Inflammatory macrophage (primary cell): ENCODE measurements around the gene DDX3X.
"Not testable (repeated sequence)": the region's sequence is repeated elsewhere in the genome, so short reads cannot be mapped to it uniquely, and the experiment has no call there.

Experiments used
- DNase-seq, 2 donors: peaks; one replicate each; pipeline ENCODE4 v3.0.0-alpha.2; 2020 to 2022

The DDX3X gene

DNA sequence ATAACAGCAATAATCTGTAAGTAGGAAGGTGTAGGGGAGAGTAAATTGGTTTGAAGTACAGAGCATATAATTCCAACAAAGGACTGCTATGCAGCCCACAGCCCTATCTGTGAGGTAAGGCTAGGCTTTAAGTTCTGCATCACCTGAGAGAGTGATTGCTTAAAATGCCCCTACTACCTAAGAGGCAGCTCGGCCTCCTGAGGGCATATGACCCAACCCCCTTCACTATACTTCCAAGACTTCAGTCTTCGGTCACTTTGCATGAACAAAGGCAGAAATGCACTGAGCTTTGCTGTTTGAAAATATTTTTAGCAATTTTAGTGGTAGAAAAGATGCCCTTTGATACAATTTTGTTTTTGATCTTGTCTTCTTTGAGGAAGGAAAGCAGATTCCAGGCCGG is 4.9 kb upstream of the DDX3X start:
- DNase-seq = no peak

DNA sequence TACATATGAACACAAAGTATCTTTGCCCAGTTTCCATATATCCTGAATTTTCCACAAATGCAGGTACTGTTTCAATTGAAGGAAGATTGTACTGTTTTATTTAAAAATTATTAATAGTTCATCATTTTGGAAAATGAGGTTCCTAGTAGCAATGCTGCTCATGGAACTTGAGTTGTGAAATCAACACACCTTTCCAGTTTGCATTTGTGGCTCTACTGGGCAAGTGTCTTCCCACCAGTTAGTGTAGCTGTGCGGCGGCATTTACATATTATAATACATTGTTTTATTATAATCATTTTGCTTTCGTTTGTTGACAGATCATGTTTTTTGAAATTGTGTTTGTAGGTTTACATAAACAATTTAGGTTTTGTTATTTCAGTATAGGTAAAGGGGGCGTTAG is 2.0 kb upstream of the DDX3X start:
- DNase-seq = no peak

DNA sequence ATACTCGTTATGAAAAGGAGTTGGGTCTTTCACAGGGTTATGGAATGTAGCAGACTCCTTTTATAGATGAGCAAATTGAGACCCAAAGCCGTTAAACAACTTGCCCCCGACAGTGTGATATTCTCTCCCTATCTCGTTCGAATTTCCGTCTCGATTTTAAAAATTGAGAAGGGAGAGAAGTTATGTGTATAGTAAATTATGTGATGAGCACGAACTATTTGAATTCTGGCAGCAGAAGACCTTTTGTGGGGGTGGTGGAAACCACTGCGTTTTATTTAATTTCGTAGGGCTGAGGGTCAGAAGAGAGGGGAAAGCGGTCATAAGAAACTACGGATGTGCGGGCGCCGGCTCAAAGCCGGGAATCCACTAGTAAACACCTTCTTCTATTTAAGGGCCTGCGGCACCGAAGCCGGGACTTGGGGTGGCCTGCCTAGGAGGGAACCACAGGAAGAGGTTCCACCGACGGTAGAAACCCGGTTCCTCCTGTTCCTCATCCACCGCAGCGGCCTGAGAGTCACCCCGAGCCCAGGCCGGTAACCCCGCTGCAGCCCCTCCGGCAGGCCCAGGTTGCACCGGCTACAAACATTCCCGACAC is 1.5 kb upstream of the DDX3X start:
- DNase-seq = peak in 1 of 2 donors; percentile 26

DNA sequence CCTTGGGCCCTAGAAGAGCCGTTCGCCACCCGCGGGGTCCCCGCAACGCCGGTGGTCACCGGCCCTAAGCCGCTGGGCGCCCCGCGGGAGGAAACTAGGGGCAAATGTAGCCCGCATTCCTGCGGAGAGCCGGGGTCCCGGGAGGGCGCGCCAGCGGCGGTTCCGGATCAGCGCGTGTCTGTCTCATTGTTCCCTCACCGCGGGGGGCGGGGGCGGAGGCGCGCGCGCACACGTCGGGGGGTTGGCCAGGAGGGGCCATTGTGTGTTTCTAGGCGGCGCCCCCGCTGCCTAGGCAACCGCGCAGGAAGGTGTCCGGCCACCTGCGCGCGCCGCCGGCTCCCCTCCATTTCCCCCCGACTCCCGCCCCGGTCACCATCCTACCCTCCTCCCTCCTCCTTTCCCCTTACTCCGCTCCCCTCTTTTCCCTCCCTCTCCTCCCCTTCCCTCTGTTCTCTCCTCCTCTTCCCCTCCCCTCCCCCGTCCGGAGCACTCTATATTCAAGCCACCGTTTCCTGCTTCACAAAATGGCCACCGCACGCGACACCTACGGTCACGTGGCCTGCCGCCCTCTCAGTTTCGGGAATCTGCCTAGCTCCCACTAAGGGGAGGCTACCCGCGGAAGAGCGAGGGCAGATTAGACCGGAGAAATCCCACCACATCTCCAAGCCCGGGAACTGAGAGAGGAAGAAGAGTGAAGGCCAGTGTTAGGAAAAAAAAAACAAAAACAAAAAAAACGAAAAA is 789 bp upstream of the DDX3X start:
- peak; percentile 69 to 80 for DNase-seq

DNA sequence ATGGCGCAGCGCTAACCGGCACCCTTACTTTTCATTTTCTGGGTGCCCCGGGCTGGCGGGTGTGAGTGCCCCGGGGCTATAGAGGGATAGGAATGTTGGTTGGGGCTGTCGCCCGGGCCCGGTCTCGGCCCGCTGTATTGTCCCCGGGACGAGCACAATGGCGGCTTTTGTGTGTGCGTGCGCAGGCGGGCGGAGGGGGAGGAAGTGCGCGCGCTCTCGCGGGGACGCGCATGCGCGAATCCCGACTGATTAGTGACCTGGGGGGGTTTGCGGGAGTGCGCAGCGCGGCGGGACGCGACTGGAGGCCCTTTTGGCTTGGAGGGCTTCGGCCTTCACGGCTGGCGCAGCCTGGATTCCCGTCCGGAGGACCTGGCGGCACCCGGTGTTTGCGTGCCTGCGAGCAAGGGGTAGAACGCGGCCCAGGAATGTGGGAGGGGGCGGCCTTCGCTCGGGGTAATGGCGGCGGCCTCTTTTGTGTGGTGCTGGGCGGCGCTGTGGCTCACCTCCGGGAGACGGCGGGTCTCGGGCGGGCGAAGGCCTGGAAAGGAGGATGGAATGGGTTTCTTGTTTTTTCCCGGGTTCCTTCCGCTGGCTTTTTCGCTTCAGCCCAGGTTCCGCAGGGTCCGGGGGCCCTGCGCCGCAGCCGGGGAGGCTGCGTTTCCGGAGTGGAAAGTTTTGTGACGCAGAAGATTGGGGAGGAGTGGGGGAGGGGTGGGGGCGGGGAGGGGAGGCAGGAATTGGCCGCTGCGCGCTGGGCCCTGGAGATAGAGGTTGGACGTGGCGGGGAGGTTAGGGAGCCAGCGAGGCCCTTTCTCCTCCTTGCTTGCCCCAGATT is 618 bp downstream of the DDX3X start:
- DNase-seq = peak; percentile 67 to 74

DNA sequence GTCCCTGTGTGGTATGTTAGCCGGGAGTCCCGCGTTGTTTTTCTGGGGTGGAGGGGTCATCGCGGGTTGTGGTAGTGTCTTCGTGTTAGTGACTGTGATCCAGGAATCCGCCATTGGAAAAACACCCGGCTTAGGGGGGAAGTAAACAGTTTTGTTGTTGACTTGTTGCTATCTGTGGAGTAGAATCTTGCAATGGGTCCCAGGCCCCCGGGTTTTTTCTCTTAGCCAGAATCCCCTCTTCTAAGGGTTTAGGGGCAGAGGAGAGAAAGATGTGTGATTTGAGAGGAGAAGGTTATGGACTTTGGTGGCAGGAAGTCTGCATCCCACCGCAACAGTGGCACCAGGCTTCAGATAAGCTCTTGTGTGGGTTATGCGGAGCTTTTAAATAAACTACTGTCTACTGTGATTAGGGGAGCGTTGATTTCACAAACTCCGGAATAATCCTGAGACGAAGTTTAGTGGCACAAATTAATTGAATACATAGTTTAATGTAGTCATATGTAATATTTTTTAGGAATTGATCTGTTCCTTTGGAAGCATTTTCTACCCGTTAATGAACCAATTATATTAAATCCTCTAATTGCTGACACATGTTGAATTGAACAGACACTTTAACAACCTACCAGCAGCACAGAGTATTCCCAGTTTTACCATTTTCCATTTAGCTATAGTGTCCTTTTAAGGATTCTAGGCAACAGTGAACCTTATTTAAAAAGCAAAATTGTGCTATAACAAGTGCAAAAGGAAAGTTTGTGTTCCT is 1.4 kb downstream of the DDX3X start:
- DNase-seq = peak in 1 of 2 donors; percentile 38

DNA sequence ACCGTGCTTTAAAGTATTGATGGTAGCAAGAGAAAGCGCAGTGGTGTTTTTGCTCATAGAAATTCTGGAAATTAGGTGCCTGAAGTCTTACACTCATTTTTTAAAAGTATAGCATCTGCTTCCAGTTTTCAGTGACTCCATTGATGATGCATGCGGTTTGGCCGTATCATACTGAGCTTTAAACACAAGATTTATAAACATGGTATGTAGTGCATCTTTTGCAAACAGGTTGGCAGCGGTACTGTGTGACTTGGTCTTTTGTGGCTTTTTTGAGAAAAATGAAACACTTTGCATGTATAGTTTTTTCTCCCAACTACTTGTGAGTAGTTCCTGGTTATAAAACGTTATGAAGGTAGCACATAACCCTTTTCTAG is 2.0 kb downstream of the DDX3X start:
- no peak for DNase-seq

DNA sequence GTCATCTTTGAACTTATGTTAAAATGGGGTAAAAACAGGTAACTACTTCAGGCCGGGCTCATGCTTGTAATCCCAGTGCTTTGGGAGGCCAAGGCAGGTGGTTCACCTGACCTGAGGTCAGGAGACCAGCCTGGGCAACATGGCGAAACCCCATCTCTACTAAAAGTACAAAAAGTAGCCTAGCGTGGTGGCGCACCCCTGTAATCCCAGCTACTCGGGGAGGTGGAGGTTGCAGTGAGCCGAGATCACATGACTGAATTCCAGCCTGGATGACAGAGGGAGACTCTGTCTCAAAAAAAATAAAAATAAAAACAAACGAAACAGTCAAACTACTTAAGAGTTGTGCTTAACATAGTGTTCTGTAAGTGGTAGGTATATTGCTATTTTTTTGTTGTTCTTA is 2.5 kb downstream of the DDX3X start:
- DNase-seq = no peak

DNA sequence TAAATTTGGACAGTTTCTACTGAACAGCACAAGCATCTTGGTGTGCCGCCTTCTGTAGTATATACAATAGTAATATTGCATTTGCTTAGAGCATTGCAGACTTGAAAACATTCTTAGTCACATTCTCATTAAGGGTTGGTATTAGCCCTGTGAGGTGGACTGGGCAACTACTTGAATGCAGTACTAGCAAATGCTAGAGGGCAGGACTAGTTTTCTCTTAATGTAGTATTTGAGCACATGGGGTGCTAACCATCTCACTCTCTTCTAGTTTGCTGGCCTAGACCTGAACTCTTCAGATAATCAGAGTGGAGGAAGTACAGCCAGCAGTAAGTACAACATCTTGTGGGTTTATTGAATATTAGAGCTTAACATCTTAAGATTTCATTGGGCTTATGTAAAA is 3.2 kb downstream of the DDX3X start:
- no peak for DNase-seq

DNA sequence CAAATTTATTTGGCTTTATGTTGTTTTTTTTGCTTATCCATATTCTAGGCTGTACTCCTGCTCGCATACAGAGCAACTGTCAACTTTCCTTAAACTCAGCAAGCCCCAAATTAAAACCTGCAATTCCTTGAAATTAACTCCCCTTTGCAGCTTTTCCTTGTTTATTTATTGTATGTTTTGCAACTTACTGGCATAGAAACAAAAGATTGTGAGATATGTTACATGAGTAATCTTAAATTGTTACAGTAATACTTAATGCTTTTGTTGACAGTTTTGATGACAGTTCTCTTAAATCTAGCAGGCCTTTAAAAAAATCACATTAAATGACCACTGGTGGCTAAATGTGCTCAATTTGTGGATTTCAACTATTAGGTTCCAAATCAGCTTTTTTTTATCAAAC is 4.5 kb downstream of the DDX3X start:
- no peak for DNase-seq

DNA sequence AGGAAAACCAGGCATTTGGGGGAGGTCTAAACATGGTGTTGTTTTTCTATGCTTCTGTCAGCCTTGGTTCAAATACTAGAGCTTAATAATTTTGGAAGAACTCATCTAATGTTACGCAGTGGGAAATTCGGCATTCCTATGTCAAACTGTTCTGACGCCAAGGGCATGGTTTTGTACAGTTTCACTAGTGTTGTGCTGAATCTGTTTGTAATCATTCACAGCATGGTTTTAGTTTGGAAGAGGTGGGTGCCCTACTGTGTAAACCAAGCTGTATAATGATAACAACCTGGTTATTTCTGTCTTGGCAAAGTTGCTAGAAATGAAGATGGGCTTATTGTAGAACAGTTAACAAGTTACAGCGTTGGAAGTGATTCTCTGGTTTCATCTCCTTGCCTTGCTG is 5.2 kb downstream of the DDX3X start:
- DNase-seq = no peak

DNA sequence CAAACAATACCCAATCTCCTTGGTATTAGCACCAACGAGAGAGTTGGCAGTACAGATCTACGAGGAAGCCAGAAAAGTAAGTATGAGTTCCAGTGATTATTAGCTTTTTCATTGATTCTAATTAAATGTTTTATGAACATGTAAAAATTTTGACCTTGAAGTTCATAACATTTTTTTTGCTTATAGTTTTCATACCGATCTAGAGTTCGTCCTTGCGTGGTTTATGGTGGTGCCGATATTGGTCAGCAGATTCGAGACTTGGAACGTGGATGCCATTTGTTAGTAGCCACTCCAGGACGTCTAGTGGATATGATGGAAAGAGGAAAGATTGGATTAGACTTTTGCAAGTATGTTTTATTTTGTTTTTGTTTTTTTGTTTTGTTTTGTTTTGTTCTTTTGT is 10.1 kb downstream of the DDX3X start:
- no peak for DNase-seq

DNA sequence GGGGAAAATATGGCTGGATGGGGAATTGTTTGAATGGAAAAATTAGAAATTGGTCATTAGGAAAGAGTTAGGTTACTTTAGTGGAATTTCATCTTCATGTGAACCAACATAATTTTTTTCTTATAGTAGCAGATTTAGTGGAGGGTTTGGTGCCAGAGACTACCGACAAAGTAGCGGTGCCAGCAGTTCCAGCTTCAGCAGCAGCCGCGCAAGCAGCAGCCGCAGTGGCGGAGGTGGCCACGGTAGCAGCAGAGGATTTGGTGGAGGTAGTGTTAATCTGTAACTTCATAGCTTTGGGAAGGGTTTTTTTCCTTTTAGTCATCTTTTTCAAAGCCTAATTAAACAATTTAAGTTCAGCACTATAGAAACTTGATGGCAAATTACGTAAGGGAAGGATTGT is 13.2 kb downstream of the DDX3X start:
- DNase-seq = no peak

DNA sequence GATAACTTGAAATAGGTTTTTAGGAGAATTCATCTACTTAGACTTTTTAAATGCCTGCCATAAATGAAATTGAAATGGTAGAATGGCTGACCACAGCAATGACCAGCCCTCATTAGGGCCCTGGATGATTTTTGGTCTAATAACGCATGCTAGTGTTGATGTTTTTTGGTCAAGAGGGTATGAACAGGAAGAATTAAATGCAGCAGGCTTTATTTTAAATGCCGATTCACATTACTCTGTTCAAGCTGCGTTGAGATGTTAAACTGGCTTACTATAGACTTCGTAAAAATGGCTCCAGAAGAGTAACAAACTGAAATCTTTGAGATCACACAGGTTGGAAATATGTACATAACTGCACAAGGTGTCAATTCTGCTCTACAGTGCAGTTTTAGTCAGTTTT is 14.6 kb downstream of the DDX3X start:
- DNase-seq = no peak

DNA sequence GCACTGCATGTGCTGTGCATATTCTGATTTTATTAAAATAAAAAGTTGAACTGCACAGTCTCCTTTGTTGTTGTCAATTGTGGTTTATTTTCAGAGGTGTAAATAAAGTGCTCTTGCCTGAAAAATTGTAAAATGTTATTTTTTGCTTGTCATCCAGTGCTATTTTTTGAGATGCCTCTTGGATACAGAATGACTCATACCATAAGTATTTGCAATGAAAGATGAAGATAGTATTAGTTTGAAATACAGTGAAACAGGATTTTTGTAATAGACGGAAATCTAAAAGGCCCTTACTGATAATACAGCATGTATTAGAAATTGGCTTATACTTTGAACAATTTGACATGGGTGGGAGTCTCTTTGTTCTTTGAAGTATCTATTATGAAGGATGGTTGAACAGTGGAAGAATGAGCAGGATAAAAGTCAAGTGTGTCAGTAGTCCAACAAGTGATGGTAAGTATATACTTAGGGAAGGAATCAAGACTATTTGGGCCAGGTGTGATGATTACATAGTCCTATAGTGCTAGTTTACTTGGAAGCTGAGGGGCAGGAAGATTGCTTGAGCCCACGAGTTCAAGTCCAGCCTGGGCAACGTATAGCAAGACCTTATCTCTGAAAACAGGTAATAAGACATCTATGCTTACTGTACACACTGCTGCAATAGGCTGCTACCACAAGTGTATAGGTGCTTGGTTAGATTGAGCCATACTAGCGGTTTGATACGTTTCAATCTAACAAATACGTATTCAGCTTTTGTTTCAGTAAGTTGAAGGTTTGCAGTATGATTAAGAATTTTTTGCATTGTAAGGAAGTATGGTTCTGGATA is 16.4 kb downstream of the DDX3X start:
- no peak for DNase-seq

DNA sequence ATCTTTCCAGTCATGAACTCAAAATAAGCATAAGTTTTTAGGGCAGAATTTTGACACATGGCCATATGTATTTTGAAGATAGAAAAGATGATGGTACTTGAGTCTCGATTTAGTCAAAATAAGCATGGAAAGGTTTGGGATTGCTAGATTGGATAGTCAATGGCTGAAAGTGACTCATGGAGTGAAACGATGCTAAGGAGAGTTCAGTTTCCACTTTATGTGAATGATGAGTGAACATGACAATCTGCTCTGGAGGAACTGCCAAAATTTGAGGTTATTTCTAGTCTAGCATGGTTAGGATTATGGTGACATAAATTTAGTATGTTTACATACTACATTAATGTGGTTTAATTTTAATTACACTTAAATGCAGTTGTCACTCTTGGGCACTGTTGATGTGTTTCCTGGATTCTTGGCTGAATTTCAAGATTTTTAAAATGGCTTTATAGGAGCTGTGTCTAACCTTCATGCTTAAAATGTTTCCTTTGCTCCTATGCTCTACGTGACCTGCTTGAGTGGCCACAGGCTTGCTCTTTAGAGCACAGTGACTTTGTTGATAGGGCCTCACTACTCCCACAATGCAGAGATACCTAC is 17.1 kb downstream of the DDX3X start:
- DNase-seq = no peak

DNA sequence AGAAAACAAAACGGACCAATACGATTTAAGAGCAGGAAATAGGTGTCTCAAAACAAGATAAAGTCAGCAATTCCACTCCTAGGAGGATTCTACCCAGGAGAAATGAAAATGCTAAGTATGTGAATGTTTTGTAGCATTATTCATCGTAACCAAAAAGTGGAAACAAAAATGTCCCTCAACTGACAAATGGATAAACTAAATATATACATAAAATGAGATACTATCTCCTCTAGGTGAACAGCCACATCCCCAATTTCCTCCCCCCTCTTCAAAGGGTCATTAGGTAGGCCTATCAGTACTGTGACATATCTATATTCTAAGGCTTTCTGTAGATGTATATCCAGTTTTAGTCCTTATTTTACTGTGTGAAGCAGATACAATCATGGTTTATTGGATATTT is 18.0 kb downstream of the DDX3X start:
- DNase-seq = no peak

DNA sequence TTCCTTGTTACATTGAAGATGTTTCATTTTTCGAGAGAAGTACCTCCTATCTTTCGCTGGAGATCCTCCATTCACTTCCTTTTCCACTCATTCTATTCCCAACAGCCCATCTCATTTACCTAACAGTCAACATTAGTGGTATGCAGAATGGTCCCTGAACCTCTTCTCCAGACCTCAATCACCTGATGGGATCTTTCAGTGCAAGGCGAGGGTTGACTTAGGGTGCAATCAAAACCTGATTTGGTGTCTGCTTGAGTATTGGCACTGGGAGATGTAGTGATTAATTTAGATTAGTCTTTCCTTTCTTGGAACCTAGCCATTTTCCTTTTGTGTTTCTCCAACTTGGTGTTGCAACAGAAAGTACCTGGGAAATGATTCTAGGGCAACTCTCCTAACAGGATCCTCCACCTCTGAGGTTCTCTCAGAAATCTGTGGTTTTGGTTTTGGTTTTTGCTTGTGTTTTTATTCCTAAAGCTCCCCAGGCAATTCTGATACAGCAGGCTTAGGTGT is 18.4 kb downstream of the DDX3X start:
- DNase-seq = no peak

DNA sequence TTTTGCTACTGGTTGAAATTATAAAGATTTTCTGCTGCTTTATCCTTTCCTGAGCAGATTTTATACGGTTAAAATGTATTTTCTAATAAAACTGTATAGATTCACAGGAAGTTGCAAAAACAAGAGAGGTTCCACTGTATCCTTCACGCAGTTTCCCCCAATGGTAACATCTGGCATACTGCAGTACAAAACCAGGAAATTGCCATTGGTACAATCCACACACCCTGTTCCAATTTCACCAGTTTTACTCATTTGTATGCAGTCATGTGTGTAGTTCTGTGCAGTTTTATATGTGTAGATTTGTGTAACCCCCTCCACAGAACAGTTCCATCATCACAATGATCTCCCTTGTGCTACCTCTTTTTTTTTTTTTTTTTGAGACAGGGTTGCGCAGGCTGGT is 20.0 kb downstream of the DDX3X start:
- DNase-seq = no peak

DNA sequence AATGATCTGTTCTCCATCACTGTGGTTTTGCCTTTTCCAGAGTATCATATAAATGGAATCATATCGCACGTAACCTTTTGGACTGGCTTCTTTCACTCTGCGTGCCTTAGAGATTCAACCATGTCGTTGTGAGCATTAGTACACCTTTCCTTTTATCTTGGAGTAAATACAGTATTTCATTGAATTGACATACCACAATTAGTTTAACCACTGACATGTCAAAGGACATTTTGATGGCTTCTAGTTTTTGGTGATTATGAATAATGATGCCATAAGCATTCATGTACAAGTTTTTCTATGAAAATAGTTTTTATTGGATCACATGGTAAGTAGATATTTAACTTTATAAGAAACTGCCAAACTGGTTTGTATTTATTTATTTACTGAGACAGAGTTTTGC is 35.2 kb downstream of the DDX3X start:
- DNase-seq = no peak

DNA sequence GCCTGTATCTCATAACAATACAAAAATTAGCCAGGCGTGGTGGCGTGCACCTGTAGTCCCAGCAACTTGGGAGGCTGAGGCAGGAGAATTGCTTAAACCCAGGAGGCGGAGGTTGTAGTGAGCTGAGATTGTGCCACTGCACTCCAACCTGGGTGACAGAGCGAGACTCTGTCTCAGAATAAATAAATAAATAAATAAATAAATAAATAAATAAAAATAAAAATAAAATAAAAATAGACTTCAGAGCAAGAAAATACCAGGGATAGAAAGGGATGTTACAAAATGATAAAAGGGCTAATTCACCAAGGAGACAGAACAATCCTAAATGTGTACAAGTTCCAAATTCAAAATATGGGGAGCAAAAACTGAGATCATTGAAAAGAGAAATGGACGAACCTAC is 37.6 kb downstream of the DDX3X start:
- DNase-seq = not testable (repeated sequence)
